ENCODE results near the gene GRIP1.

GRIP1 gene

DNA sequence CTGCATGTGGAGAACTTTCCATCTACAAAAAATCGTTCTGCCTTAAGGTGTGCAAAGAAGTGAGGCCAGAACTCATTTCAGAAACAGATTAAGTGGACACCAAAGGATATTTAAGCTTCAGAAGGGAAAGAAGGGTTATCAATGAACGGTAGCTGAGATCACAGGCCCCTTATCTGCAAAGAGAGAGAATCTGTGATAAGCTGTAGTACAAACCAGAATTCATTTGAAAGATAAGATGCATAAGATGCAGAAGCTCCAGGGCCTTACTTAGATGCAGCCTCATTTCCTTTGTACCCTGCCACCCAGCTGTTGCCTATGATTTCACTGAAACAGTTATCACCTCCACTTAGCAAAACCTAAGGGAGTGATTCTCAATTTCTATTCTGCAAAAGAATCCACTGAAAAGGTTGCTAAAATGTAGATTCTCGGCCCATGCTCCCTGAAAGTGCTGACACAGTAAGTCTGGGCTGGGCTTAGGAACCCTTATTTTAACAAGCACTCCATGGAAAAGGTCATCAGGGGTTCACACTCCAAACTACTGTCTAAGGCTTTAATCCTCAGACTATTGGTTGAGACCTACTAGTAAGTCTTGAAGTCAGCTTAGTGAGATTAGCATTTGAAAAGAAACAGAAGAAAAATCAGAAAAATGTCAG is 311.7 kb downstream of the GRIP1 start:
- Histone ChIP-seq H4K20me1 (no peaks in the 10 kb centered on the region), H3K9ac (no peak overlapping the region), H3K4me1 (no peaks in the 10 kb centered on the region), H3K9me3 (no peaks in the 10 kb centered on the region), H3K4me2 (no peak overlapping the region), H3K27me3 (no peaks in the 10 kb centered on the region), H3K27ac (no peak overlapping the region), H3K4me3 (no peak overlapping the region), H3K36me3 (no peaks in the 10 kb centered on the region; the same call in 1 of the 2 replicates)
- TF ChIP-seq Cebpa-rat (IDR thresholded peaks at IDR 0.05) = no peak

DNA sequence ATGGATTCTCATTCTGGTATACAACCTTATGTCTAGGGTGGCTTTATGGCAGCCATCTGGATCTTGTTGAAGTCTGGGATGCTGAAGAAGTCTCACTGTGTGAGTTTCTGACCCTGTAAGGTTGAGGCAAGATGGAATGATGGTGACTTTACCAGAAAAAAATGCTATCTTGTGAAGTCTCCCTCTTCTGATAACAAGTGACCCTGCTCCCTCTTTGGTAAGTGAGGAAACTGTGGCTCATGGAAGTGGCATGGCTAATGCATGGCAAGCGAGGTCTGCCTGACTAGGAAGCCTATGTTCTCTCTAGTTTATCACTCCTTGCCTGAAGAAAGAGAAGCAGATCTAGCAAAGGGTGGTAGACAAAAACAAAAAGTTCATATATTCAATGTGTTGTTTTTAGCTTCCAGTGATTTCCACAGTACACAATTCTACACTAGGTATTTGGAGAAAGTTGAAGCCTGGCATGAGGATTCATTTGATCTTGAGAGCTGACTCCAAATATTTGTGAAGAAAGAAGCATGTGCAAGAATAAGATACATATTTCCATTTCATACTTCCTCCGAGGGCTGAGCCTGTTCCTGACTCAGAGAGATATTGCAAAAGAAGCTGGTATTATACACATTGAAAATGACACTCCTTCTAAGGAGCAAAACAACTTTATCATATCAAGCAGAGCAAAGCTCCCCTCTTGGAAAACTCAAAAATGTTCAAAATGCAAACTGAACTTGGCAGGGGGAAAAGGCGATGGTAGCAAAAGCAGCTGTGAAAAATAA is 313.0 kb downstream of the GRIP1 start:
- H3K9ac ChIP-seq = no peak overlapping the region
- H3K4me3 ChIP-seq = no peak overlapping the region
- no peaks in the 10 kb centered on the region for H4K20me1 ChIP-seq
- H3K27ac ChIP-seq = no peak overlapping the region
- H3K4me2 ChIP-seq = no peak overlapping the region
- no peaks in the 10 kb centered on the region for H3K4me1 ChIP-seq
- H3K9me3 ChIP-seq = no peaks in the 10 kb centered on the region
- H3K27me3 ChIP-seq = no peaks in the 10 kb centered on the region
- no peaks in the 10 kb centered on the region; the same call in 1 of the 2 replicates for H3K36me3 ChIP-seq
- TF ChIP-seq Cebpa-rat (IDR thresholded peaks at IDR 0.05) = no peak

DNA sequence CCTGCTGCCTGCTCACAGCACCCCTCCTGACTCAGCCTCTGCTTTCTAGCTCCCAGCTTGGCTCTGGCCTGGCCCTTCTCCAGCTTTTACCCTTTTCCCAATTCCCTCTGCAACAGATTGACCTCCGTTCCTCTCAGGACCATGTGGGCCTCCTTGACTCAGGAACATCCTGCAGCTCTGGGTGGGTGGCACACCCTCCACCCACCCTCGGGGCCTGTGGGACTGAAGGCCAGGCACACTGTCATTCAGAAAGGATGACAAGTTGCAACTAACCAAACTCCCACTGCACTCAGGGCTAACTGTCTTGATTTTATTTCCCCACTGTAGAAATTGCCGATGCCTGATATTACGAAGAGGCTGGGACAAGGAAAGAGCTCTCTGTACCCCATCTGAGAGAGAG is 317.2 kb downstream of the GRIP1 start:
- no peaks in the 10 kb centered on the region for H3K4me1 ChIP-seq
- H3K9ac ChIP-seq = no peak overlapping the region
- H4K20me1 ChIP-seq = no peaks in the 10 kb centered on the region
- no peaks in the 10 kb centered on the region for H3K27me3 ChIP-seq
- H3K36me3 ChIP-seq = no peaks in the 10 kb centered on the region
- no peaks in the 10 kb centered on the region for H3K9me3 ChIP-seq
- no peak for TF ChIP-seq Cebpa-rat (IDR thresholded peaks at IDR 0.05)
- H3K4me3 ChIP-seq = no peak overlapping the region
- no peak overlapping the region for H3K27ac ChIP-seq
- H3K4me2 ChIP-seq = no peak overlapping the region

DNA sequence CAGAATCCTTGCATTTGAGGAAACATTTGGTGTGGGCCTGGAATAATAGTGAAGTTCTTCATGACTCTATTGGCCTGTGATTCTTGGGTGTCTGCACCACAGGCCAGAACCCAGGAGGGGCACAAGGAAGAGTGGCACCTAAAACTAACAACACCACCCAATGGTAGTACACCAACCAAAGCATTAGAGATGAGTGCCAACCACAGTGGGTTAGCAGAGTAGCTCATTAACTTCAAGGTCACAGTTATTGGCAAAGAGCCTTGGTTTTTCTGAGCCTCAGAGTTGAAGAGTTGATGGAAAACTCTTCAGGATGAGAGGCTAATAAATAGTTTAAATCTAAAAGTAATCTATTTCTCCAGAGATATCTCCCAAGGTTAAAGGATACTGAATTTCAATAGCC is 319.6 kb downstream of the GRIP1 start:
- Histone ChIP-seq H3K9ac (no peak overlapping the region), H3K4me3 (no peak overlapping the region), H3K36me3 (no peaks in the 10 kb centered on the region), H3K4me1 (no peaks in the 10 kb centered on the region), H3K9me3 (no peaks in the 10 kb centered on the region), H3K27me3 (no peaks in the 10 kb centered on the region), H4K20me1 (no peaks in the 10 kb centered on the region), H3K4me2 (no peak overlapping the region), H3K27ac (no peak overlapping the region)
- no peak for TF ChIP-seq Cebpa-rat (IDR thresholded peaks at IDR 0.05)

DNA sequence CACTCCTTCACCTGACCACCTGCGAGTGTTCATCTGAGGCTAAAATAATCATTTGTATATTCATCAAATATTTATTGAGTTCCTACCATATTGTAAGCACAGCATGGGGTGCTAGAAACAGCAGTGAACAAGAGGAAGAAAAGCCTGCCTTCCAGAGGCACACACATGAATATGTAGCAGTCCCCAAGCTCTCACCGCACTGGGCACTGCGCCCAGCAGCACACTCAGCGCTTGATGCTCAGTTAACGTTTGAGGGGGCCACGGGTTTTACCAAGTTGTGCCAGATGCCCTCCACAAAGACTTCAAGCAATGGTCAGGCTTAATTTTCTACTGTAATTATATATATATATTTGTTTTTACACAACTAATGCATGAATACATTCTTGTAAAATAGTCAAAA is 324.6 kb downstream of the GRIP1 start:
- Histone ChIP-seq H3K36me3 (0 out of 2 replicates have a peak, but pooled peaks cover 8% of the 10 kb centered on the region), H3K4me1 (no peaks in the 10 kb centered on the region), H3K27me3 (no peaks in the 10 kb centered on the region), H3K4me3 (no peak overlapping the region), H3K27ac (no peak overlapping the region), H3K4me2 (no peak overlapping the region), H3K9me3 (no peaks in the 10 kb centered on the region), H4K20me1 (no peaks in the 10 kb centered on the region), H3K9ac (no peak overlapping the region)
- no peak for TF ChIP-seq Cebpa-rat (IDR thresholded peaks at IDR 0.05)

DNA sequence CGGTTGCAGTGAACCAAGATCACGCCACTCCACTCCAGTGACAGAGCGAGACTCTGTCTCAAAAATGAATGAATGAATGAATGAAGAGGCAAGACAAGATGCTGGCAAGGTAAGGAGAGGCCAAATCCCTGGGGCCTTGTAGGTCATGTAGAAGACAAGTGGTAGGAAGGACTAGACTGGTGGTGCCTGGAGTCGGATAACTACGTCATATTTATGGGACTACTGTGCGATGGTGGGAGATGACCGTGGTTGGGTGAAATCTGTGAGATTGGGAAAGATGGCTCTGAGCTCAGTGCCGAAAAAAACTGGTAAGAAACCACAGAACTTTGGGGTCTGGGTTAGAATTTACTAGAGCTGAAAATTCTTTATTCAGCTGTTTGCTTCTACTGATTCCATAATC is 326.0 kb downstream of the GRIP1 start:
- H3K36me3 ChIP-seq = 0 out of 2 replicates have a peak, but pooled peaks cover 16% of the 10 kb centered on the region
- H3K27me3 ChIP-seq = no peaks in the 10 kb centered on the region
- H3K4me3 ChIP-seq = no peak overlapping the region
- H3K27ac ChIP-seq = no peak overlapping the region
- no peak for TF ChIP-seq Cebpa-rat (IDR thresholded peaks at IDR 0.05)
- no peaks in the 10 kb centered on the region for H3K9me3 ChIP-seq
- H3K9ac ChIP-seq = no peak overlapping the region
- H3K4me1 ChIP-seq = no peaks in the 10 kb centered on the region
- H3K4me2 ChIP-seq = no peak overlapping the region
- H4K20me1 ChIP-seq = no peaks in the 10 kb centered on the region

DNA sequence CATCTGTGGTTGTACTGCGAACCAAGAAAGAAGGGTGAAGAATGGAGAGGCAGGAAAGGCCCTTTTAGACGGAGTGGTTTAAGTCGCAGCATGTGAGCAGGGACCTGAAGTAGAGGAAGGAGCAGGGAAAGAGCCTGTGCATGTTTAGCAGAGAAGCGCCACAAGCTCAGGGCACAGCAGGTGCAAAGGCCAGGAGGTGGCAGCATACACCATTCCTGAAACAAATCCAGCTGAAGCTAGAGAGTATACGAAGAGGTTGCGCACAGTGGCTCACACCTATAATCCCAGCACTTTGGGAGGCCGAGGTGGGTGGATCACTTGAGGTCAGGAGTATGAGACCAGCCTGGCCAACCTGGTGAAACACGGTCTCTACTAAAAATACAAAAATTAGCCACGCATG is 326.7 kb downstream of the GRIP1 start:
- no peak for TF ChIP-seq Cebpa-rat (IDR thresholded peaks at IDR 0.05)
- Histone ChIP-seq H3K9me3 (no peaks in the 10 kb centered on the region), H3K9ac (no peak overlapping the region), H3K4me1 (no peaks in the 10 kb centered on the region), H3K36me3 (0 out of 2 replicates have a peak, but pooled peaks cover 16% of the 10 kb centered on the region), H3K4me2 (no peak overlapping the region), H3K27ac (no peak overlapping the region), H3K4me3 (no peak overlapping the region), H4K20me1 (no peaks in the 10 kb centered on the region), H3K27me3 (no peaks in the 10 kb centered on the region)

DNA sequence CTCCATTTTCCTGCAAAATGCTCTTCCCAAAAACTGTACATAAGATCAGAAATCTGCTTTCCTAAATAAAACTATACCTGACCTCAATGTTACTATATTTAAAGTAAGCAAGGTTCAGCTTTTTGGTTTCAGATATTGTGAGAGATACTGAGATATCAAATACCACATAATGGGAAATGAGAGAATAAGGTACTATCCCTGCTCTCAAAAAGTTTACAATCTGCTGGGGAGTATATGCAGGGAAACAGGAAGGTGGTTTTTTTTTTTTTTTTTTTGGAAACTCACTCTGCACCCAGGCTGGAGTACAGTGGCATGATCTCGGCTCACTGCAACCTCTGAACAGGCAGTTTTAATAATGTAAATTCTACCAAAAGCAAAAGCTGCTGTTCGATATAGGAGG is 327.6 kb downstream of the GRIP1 start:
- no peak overlapping the region for H3K27ac ChIP-seq
- H3K36me3 ChIP-seq = peaks cover 20% of the 10 kb centered on the region; the same call in 1 of the 2 replicates
- H3K4me2 ChIP-seq = no peak overlapping the region
- H4K20me1 ChIP-seq = no peaks in the 10 kb centered on the region
- no peaks in the 10 kb centered on the region for H3K9me3 ChIP-seq
- no peaks in the 10 kb centered on the region for H3K27me3 ChIP-seq
- H3K4me1 ChIP-seq = no peaks in the 10 kb centered on the region
- H3K9ac ChIP-seq = no peak overlapping the region
- no peak for TF ChIP-seq Cebpa-rat (IDR thresholded peaks at IDR 0.05)
- no peak overlapping the region for H3K4me3 ChIP-seq

DNA sequence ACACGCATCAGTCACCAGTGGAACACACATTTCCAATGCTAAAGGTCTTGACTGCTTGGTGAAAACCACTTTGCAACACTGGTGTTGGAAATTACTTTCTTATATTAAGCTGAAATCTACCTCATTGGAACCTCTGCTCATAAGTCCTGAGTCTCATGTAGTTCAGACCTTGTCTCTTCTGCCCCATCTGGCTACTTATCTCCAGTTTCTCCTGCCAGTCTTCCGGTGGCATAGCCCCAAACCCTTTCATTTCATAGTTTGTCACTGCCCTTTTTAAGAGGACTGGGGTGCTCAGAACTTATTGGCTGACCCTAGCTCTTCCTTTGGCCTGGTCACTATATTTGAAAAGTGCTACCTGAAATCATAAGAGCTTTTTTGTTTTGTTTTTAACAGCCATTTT is 332.9 kb downstream of the GRIP1 start:
- H3K9ac ChIP-seq = no peak overlapping the region

DNA sequence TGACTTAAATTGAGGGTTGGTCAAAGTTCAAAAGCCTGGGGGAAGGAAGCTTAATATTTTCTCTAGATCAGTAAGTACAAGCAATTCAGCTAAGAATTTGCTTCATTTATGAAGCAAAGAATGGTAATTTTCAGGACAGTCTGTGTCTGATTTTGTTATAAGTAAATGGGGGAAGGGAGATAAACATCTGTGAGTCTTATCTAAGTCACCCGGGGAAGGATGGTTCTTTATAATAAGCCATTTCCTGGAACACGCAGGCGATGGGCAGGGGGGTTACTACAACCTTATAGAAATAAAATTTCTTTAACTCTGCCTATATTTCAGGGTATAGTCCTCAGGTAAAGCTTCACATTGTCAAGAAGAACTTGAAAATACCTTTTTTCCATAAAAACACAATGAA is 333.7 kb downstream of the GRIP1 start:
- Histone ChIP-seq H3K9me3 (peaks cover 44% of the 10 kb centered on the region), H3K4me3 (no peak overlapping the region), H3K4me2 (no peak overlapping the region), H4K20me1 (no peaks in the 10 kb centered on the region), H3K27me3 (no peaks in the 10 kb centered on the region), H3K27ac (no peak overlapping the region), H3K4me1 (no peaks in the 10 kb centered on the region), H3K36me3 (peaks cover 57% of the 10 kb centered on the region), H3K9ac (no peak overlapping the region)
- no peak for TF ChIP-seq Cebpa-rat (IDR thresholded peaks at IDR 0.05)

More for the DNA sequence above, 332.9 kb downstream of the GRIP1 start:
- Histone ChIP-seq H3K36me3 (peaks cover 50% of the 10 kb centered on the region), H4K20me1 (no peaks in the 10 kb centered on the region), H3K4me2 (no peak overlapping the region), H3K4me3 (no peak overlapping the region), H3K27ac (no peak overlapping the region), H3K27me3 (no peaks in the 10 kb centered on the region), H3K4me1 (no peaks in the 10 kb centered on the region), H3K9me3 (peaks cover 39% of the 10 kb centered on the region)
- no peak for TF ChIP-seq Cebpa-rat (IDR thresholded peaks at IDR 0.05)

Measured in BLaER1 (cell line).